Measurements from ENCODE around the gene SEPTIN7. TPM values are rescaled to one million over a fixed set of nuclear protein-coding genes. Genes with fewer than 3 reads are reported as not detected.

Gene SEPTIN7
- total RNA-seq, 1 experiment from 2014 or later = 295 TPM

DNA sequence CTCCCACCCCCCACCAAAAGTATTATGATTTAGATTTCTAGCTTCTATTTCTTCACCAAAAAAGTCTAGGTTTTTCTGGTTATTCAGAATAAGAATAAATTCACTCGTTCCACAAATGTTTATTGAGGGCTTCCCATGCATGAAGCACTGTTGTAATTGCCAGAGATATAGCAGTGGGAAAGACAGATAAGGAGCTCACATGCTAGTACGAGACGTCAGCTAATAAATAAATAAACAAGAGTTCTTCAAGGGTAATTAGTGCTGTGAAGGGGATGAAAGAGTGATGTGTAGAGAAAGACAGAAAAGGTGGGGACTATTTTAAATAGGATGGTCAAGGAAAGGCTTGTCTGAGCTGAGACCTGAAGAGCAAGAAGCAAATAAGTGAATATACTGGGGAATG is 38.1 kb upstream of the SEPTIN7 start:
- no peak overlapping the region for H3K27ac ChIP-seq (ENCODE audit: low read depth, low read length, poor library complexity, severe bottlenecking)
- DNase-seq (ENCODE audit: low spot score) = no peak
- ChIA-PET CTCF (no interaction called here), POLR2A (ENCODE audit: low non-redundant PET) (no interaction called here)
- intact Hi-C loops (cut with micrococcal nuclease; ENCODE audit: unreplicated experiment) = no loop called here
- peaks cover 24% of the 10 kb centered on the region for H3K4me1 ChIP-seq (ENCODE audit: insufficient read depth, low read length, poor library complexity, severe bottlenecking)
- BruUV-seq (replicated peaks) = no TSS peak
- H3K36me3 ChIP-seq (ENCODE audit: insufficient read depth, low read length, poor library complexity, severe bottlenecking) = no peaks in the 10 kb centered on the region
- H3K4me3 ChIP-seq (ENCODE audit: low read depth, low read length, poor library complexity, severe bottlenecking) = no peak overlapping the region
- no peaks in the 10 kb centered on the region for H3K27me3 ChIP-seq (replicated peaks; ENCODE audit: insufficient read depth, low read depth, low read length, poor library complexity)
- TF ChIP-seq EZH2 (IDR thresholded peaks at IDR 0.05; ENCODE audit: borderline replicate concordance, low read depth, low read length, poor library complexity, severe bottlenecking) = no peak
- TF ChIP-seq, protein P1, sequence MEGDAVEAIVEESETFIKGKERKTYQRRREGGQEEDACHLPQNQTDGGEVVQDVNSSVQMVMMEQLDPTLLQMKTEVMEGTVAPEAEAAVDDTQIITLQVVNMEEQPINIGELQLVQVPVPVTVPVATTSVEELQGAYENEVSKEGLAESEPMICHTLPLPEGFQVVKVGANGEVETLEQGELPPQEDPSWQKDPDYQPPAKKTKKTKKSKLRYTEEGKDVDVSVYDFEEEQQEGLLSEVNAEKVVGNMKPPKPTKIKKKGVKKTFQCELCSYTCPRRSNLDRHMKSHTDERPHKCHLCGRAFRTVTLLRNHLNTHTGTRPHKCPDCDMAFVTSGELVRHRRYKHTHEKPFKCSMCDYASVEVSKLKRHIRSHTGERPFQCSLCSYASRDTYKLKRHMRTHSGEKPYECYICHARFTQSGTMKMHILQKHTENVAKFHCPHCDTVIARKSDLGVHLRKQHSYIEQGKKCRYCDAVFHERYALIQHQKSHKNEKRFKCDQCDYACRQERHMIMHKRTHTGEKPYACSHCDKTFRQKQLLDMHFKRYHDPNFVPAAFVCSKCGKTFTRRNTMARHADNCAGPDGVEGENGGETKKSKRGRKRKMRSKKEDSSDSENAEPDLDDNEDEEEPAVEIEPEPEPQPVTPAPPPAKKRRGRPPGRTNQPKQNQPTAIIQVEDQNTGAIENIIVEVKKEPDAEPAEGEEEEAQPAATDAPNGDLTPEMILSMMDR (conservative IDR thresholded peaks at IDR 0.05; ENCODE audit: low read depth, low read length) = no peak
- H3K9me3 ChIP-seq (ENCODE audit: low read depth, low read length, poor library complexity, severe bottlenecking) = no peaks in the 10 kb centered on the region

GRCh38 chr7:35768346-35768745 is 32.5 kb upstream of the SEPTIN7 start:
- H3K9me3 ChIP-seq (ENCODE audit: low read depth, low read length, poor library complexity, severe bottlenecking) = no peaks in the 10 kb centered on the region
- POLR2A ChIA-PET (ENCODE audit: low non-redundant PET) = no interaction called here
- no peak overlapping the region for H3K27ac ChIP-seq (ENCODE audit: low read depth, low read length, poor library complexity, severe bottlenecking)
- no peak for DNase-seq (ENCODE audit: low spot score)
- peaks cover 7% of the 10 kb centered on the region for H3K4me1 ChIP-seq (ENCODE audit: insufficient read depth, low read length, poor library complexity, severe bottlenecking)
- H3K27me3 ChIP-seq (replicated peaks; ENCODE audit: insufficient read depth, low read depth, low read length, poor library complexity) = no peaks in the 10 kb centered on the region
- intact Hi-C loops (cut with micrococcal nuclease; ENCODE audit: unreplicated experiment) = no loop called here
- CTCF ChIA-PET = no interaction called here
- BruUV-seq (replicated peaks) = no TSS peak
- no peak overlapping the region for H3K4me3 ChIP-seq (ENCODE audit: low read depth, low read length, poor library complexity, severe bottlenecking)
- TF ChIP-seq EZH2 (IDR thresholded peaks at IDR 0.05; ENCODE audit: borderline replicate concordance, low read depth, low read length, poor library complexity, severe bottlenecking) = no peak
- TF ChIP-seq, protein P1 (conservative IDR thresholded peaks at IDR 0.05; ENCODE audit: low read depth, low read length) = no peak
- H3K36me3 ChIP-seq (ENCODE audit: insufficient read depth, low read length, poor library complexity, severe bottlenecking) = no peaks in the 10 kb centered on the region

- Histone ChIP-seq H3K27ac (ENCODE audit: low read depth, low read length, poor library complexity, severe bottlenecking) (no peak overlapping the region), H3K9me3 (ENCODE audit: low read depth, low read length, poor library complexity, severe bottlenecking) (no peaks in the 10 kb centered on the region), H3K36me3 (ENCODE audit: insufficient read depth, low read length, poor library complexity, severe bottlenecking) (no peaks in the 10 kb centered on the region), H3K4me1 (ENCODE audit: insufficient read depth, low read length, poor library complexity, severe bottlenecking) (no peaks in the 10 kb centered on the region), H3K4me3 (ENCODE audit: low read depth, low read length, poor library complexity, severe bottlenecking) (no peak overlapping the region), H3K27me3 (replicated peaks; ENCODE audit: insufficient read depth, low read depth, low read length, poor library complexity) (no peaks in the 10 kb centered on the region)
- CTCF ChIA-PET = no interaction called here
- no peak for DNase-seq (ENCODE audit: low spot score)
- TF ChIP-seq EZH2 (IDR thresholded peaks at IDR 0.05; ENCODE audit: borderline replicate concordance, low read depth, low read length, poor library complexity, severe bottlenecking) = no peak
- TF ChIP-seq, protein P1 (conservative IDR thresholded peaks at IDR 0.05; ENCODE audit: low read depth, low read length) = no peak
- intact Hi-C loops (cut with micrococcal nuclease; ENCODE audit: unreplicated experiment) = no loop called here
- no TSS peak for BruUV-seq (replicated peaks)
- POLR2A ChIA-PET (ENCODE audit: low non-redundant PET) = no interaction called here
These were observed 29.1 kb upstream of the SEPTIN7 start for GRCh38 chr7:35771776-35772175.

All from A673 (cell line).